Germinal center (tissue), 1 donor: ENCODE results near the gene TNFRSF21.

Source experiments
- DNase-seq: peaks from one replicate; pipeline ENCODE4 v3.0.0; 2012; ENCODE audit warnings: mixed read lengths, low spot score

Gene TNFRSF21

GRCh38 chr6:47207261-47207660 is 102.4 kb downstream of the TNFRSF21 start:
- no peak for DNase-seq

DNA sequence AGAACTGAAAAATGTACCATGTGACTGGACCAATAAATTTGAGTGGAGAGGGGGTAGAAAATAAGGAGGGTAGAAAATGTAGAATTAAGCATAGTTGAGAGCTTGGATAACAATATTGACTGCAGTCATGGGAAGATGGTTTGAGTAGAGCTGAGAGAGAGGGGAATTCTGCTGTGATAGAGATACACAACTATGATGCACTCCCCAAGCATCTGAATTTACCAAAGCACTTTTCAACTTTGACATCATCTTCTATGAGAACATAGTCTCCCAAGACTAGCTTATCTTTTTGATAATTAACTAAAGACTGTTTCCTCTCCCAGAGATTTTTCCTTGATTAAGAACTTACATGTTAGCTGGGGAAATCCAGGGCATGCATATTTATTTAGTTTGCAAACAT is 103.1 kb downstream of the TNFRSF21 start:
- no peak for DNase-seq

GRCh38 chr6:47203938-47204611 is 105.6 kb downstream of the TNFRSF21 start:
- no peak for DNase-seq

DNA sequence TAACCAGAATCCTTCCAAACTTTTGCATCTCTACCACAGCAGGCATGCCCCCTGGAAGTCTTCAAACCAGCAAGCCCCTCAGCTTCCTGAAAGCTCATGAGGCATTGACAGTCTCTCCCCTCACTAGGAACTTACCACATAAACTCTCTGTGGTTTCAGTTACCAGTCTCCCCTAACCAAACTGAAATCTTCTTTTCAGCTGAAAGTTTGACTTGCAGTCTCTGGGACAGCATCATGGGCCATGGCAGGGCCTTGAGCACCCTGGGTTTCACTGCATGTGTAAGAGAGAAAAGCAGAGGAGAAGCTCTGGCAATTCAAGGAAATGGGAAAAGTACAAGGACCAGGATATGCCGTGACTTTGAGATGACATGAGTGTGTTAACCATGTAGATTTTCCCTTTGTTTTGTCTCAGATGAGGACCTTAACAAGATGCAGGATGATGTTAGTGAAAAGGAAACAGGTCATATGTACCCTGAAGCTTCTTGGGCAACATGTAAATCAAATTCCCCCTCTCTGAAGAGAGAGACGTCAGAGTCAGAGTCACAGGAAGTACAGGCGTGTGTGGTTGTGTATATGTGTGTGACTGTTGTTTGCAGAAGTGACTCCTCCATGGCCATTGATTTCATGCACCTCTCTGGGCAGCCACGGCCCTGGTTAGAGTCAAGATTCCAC is 106.3 kb downstream of the TNFRSF21 start:
- DNase-seq, result no peak

- DNase-seq, result no peak
Observed at GRCh38 chr6:47202644-47203205, 107.0 kb downstream of the TNFRSF21 start.

DNA sequence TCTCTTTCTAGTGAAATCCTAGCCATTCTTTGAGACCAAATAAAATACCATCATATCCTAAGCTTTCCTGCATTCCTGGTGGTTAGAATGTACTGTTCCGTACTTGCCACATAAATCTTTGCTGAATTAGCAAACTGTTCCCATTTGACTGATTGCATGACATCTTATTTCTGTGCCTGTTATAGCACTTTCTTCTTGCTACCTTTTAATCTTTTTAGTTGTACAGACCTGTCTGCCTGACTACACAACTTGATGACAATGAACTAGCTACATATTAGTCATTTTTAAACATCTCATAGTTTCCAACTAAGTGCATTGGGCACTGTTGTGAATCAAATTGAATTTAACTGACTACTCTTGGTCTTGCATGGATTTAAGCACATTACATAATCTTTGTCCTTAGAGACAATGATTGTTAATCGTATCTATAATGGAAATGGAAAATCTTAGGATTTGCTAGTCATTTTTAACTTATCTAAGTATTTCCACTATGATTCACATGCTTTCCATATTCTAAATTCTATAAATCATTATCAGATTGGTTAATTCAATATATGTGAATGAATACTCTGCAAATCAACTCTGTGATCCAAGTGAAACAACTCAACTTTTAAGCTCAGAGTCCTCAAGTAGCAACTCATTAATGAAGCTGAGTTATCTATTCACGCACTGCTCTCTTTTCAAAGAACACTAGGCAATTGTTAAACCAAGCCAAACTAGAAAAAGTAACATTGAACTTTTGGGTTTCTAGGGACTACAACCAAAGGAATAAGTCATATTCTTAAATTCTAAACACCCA is 109.0 kb downstream of the TNFRSF21 start:
- DNase-seq, result no peak

DNA sequence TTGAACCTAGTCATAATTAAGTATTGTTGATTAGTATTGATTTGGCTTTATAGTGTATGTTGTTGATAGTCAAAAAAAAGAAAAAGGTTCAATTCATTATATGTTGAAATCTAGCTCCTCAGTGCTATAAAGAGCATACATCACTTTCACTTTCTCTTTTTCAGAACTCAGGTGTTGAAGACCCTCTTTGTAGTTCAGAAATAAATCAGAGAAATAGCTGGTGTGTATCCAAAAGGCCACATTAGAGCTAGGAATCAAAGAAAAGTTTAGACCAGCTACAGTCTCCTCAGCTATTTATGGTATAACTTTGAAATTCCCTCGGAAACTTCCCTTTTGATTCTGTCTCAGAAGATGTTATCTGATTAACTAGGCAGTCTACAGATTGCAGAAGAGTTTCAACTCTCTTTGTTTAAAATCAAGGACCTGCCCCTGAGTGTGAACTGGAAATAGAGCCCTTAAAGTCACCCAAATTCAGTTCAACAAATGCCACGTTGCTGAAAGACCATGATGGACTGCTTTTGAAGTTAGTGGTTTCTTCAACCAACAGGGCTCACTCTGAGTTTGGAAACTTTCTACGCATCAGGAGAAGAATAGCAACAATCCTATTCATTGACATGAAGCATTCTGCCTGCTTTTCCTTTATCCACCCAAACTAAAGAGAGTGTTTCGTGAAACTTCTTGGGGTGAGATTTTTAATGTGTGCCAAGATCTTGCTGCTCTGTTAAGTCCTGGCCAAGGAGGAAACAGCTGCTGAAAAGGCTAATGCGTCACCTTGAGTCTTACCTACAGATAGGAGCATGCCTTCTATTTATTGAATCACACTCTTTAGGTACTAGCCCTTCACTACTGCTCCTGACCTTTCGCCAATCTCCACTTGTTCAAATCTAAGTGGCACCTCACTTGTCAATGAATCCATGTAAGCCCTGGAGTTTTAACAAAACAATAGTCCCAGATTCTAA is 111.7 kb downstream of the TNFRSF21 start:
- DNase-seq, result no peak

- DNase-seq, result no peak
Observed at GRCh38 chr6:47196113-47196512, 113.6 kb downstream of the TNFRSF21 start.

DNA sequence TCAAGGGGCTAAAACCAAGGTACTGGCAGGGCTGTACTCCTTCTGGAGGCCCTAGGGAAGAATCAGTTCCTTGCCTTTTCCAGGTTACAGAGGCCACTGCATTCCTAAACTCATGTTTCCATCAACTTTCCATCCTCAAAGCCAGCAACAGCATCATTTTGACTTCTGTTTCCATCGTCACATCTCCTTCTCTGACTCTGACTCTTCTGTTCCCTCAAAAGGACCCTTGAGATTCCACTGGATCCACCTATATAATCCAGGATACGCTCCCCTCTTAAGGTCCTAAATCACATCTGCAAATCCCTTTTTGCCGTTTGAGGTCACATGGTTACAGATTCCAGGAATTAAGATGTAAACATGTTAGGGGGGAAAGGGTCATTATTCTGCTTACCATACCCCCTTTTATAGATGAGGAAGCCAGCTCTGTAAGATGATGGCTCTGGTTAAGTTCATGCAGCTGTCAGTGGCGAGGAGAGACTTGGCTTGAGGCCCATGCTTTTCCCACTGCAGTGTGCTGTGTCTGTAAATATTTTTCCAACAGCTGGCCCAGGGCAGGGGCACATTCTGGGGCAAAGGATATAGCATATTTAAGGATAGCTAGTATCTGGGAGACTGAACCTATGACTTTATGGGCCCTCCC is 114.6 kb downstream of the TNFRSF21 start:
- DNase-seq, result no peak

DNA sequence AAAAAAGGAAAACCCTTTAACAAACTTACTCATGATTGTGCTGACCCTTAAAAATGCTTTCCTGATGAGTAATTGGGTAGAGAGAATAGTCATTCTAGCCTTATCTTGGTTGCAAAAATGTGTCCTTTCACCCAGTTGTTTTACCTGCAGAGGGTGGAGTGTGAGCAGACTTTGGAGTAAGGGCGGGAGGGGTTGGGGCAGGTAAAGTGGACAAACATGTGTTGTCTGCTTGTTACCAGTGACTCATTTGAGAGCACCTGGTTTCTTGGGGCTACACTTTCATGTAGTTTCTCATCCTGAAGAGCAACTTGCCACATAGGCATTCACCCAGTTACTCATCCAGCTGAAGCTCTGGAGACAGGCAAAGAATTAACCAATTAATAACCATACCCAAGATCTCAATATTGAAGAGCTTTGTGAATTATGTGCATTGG is 121.1 kb downstream of the TNFRSF21 start:
- no peak for DNase-seq

DNA sequence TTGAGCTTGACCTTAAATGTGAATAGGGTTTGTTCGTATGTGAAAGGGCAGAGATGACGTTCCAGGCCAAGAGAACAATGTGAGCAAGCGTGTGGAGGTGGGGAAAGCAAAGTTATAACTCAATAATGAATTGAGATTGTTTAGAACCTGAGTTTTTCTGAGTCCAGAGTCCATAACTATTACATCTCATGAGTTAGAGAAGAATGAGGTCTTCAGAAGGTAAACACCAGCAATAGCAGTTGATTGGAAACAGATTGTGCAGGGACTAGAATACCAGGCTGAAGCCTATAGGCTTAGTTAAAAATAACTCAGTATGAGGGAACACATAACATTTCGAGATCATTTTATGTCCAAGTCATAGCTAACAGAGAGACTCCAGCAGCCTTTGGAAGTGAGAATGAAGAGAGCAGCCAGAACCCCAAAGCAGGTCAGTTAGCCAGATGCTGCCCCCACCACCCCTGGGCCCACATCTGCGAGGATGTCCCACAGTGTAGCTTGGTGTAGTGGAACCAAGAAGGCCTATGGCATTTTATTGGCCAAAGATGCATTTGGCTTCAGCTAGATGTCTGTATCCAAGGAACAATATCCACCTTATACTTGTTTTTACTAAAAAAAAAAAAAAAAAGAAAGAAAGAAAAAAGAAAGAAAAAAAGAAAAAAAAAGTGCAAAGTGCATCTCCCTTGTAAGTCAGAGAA is 121.7 kb downstream of the TNFRSF21 start:
- DNase-seq, result no peak

DNA sequence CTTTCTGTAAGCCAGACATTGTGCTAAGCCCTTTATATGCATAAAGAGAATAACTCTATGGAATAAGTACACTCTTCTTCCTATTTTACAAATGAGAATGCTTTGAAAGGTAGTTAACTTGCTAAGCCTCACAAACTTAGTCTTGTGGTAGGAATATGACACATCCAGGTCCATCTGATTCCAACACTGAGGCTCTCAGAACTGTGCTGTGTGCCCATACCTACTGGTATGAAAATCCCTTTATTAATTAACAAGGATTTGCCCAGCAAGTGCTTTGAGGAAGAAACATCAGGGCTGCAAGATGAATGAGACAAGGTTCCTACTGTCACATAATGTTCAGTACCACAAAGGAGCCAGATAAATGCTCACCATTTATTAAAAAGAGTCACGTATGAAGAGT is 122.6 kb downstream of the TNFRSF21 start:
- DNase-seq, result no peak

- DNase-seq, result no peak
Observed at GRCh38 chr6:47182291-47182957, 127.3 kb downstream of the TNFRSF21 start.

DNA sequence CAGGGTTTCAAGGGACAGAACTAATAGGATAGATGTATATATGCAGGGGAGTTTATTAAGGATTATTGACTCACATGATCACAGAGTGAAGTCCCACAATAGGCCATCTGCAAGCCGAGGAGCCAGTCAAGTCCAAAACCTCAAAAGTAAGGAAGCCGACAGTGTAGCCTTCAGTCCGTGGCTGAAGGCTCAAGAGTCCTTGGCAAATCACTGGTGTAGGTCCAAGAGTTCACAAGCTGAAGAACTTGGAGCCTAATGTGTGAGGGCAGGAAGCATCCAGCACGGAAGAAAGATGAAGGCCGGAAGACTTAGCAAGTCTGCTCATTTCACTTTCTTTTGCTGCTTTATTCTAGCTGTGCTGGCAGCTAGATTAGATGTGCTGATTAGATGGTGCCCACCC is 128.0 kb downstream of the TNFRSF21 start:
- no peak for DNase-seq
